DOHH2 (cell line): ENCODE data around the gene C15orf61.

Experiments
- H3F3A ChIP-seq: fragments of 200-600 bp; sonication (generic), shearing (Covaris generic); 2 replicates; pipeline ENCODE4 v1.6.0; 2016; ENCODE audit warnings: antibody characterized with exemption, mild to moderate bottlenecking; ENCODE audit not compliant: control insufficient read depth, insufficient read depth
- H3K27ac ChIP-seq: fragments of 200-600 bp; sonication (generic); 2 replicates; pipeline ENCODE4 v1.5.1; 2014; ENCODE audit warnings: low read depth, mild to moderate bottlenecking, low read length, moderate library complexity
- H3K27me3 ChIP-seq: fragments of 200-600 bp; sonication (generic); 2 replicates; pipeline ENCODE4 v1.6.1; 2014; ENCODE audit warnings: mild to moderate bottlenecking, low read length, mixed read lengths; ENCODE audit not compliant: control insufficient read depth
- H3K36me3 ChIP-seq: fragments of 200-600 bp; sonication (generic); 2 replicates; pipeline ENCODE4 v1.6.1; 2014; ENCODE audit warnings: mild to moderate bottlenecking, low read length, moderate library complexity, mixed read lengths; ENCODE audit not compliant: control insufficient read depth
- H3K4me1 ChIP-seq: fragments of 200-600 bp; sonication (generic); 2 replicates; pipeline ENCODE4 v1.6.1; 2014; ENCODE audit warnings: mild to moderate bottlenecking, low read length, mixed read lengths; ENCODE audit not compliant: control insufficient read depth
- H3K4me2 ChIP-seq: fragments of 200-600 bp; sonication (generic); 2 replicates; pipeline ENCODE4 v1.6.0; 2014; ENCODE audit warnings: mild to moderate bottlenecking, low read length, moderate library complexity
- H3K4me3 ChIP-seq: fragments of 200-600 bp; sonication (generic); 2 replicates; pipeline ENCODE4 v1.5.1; 2014; ENCODE audit warnings: mild to moderate bottlenecking, low read length, mixed read lengths
- H3K79me2 ChIP-seq: fragments of 200-600 bp; sonication (generic); 2 replicates; pipeline ENCODE4 v1.6.1; 2014; ENCODE audit warnings: mild to moderate bottlenecking, low read length, mixed read lengths; ENCODE audit not compliant: control insufficient read depth
- H3K9me2 ChIP-seq: fragments of 200-600 bp; sonication (generic); replicated peaks from 2 replicates; pipeline ENCODE4 v1.6.1; 2014; ENCODE audit warnings: mild to moderate bottlenecking, low read length, mixed read lengths; ENCODE audit not compliant: control insufficient read depth
- H3K9me3 ChIP-seq: fragments of 200-600 bp; sonication (generic); 2 replicates; pipeline ENCODE4 v1.6.1; 2014; ENCODE audit warnings: antibody characterized with exemption, low read length, mixed read lengths; ENCODE audit not compliant: control insufficient read depth, insufficient read depth
- H4K20me1 ChIP-seq: fragments of 200-600 bp; sonication (generic); 2 replicates; pipeline ENCODE4 v1.6.0; 2014; ENCODE audit warnings: low read depth, mild to moderate bottlenecking, antibody characterized with exemption, low read length, moderate library complexity; ENCODE audit not compliant: control insufficient read depth, insufficient read depth
- EZH2phosphoT487 ChIP-seq: fragments of 200-600 bp; sonication (generic); IDR thresholded peaks from 2 replicates; pipeline ENCODE4 v1.6.1; 2017; ENCODE audit warnings: borderline replicate concordance, mild to moderate bottlenecking, antibody characterized with exemption, low read length, moderate library complexity, mixed read lengths
- TF ChIP-seq, protein P1 (sequence below): fragments of 200-600 bp; sonication (generic); IDR thresholded peaks from one replicate; pipeline ENCODE4 v1.5.1; 2014; ENCODE audit warnings: antibody characterized with exemption, mild to moderate bottlenecking, low read depth, low read length; ENCODE audit not compliant: poor library complexity, severe bottlenecking

Gene C15orf61

DNA sequence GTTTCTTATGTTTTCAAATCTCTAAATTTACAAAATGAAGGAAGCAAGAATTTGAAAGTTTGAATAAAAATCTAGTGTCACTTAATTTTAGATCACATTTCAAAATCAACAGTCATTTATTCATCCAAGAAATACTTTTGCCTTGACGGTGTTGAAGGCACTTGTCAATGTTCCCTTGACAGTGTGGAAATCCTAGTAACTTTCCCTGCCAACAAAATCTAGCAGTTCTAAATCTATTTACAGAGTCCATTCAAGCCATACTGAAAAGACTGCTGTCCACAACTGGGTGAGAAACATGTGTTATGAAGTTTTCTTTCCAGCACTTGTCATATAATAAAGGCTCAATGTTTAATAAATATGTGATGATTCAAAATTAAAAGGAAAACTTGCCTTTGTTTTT, 12.9 kb downstream of the C15orf61 start:
- TF ChIP-seq EZH2phosphoT487 = no peak
- TF ChIP-seq, protein P1, sequence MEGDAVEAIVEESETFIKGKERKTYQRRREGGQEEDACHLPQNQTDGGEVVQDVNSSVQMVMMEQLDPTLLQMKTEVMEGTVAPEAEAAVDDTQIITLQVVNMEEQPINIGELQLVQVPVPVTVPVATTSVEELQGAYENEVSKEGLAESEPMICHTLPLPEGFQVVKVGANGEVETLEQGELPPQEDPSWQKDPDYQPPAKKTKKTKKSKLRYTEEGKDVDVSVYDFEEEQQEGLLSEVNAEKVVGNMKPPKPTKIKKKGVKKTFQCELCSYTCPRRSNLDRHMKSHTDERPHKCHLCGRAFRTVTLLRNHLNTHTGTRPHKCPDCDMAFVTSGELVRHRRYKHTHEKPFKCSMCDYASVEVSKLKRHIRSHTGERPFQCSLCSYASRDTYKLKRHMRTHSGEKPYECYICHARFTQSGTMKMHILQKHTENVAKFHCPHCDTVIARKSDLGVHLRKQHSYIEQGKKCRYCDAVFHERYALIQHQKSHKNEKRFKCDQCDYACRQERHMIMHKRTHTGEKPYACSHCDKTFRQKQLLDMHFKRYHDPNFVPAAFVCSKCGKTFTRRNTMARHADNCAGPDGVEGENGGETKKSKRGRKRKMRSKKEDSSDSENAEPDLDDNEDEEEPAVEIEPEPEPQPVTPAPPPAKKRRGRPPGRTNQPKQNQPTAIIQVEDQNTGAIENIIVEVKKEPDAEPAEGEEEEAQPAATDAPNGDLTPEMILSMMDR = no peak
- Histone ChIP-seq H4K20me1 (no peaks in the 10 kb centered on the region), H3K79me2 (no peaks in the 10 kb centered on the region), H3K9me2 (no peaks in the 10 kb centered on the region), H3K4me1 (peaks cover 6% of the 10 kb centered on the region), H3K9me3 (no peaks in the 10 kb centered on the region), H3K27me3 (no peaks in the 10 kb centered on the region), H3F3A (0 out of 2 replicates have a peak, but pooled peaks cover 2% of the 10 kb centered on the region), H3K4me3 (no peak overlapping the region), H3K4me2 (no peak overlapping the region), H3K27ac (no peak overlapping the region), H3K36me3 (no peaks in the 10 kb centered on the region; the same call in 1 of the 2 replicates)

DNA sequence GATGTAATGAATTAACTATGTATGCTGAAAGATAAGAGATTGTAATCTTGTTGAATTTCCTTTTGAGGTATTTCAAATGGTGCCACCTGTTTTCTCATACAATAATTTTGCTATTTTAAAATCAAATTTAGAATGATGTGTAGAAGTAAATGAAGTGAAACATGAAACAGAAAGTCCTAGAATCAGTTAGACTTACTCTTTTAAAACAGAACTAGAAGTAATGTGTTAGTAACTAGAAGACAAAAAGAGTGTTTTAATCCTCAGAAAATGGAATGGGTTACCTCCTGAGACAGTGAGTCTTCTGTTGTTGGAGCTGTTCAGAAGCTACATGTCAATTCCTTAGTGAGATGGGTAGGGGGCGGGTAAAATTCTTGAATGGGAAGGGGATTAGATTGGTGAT, 13.4 kb downstream of the C15orf61 start:
- 0 out of 2 replicates have a peak, but pooled peaks cover 2% of the 10 kb centered on the region for H3F3A ChIP-seq
- no peak overlapping the region for H3K4me2 ChIP-seq
- no peaks in the 10 kb centered on the region for H4K20me1 ChIP-seq
- no peak overlapping the region for H3K27ac ChIP-seq
- H3K36me3 ChIP-seq = no peaks in the 10 kb centered on the region
- H3K9me3 ChIP-seq = no peaks in the 10 kb centered on the region
- peaks cover 11% of the 10 kb centered on the region for H3K4me1 ChIP-seq
- no peak for TF ChIP-seq EZH2phosphoT487
- TF ChIP-seq, protein P1 = no peak
- no peaks in the 10 kb centered on the region for H3K79me2 ChIP-seq
- H3K4me3 ChIP-seq = no peak overlapping the region
- no peaks in the 10 kb centered on the region for H3K9me2 ChIP-seq
- no peaks in the 10 kb centered on the region for H3K27me3 ChIP-seq

DNA sequence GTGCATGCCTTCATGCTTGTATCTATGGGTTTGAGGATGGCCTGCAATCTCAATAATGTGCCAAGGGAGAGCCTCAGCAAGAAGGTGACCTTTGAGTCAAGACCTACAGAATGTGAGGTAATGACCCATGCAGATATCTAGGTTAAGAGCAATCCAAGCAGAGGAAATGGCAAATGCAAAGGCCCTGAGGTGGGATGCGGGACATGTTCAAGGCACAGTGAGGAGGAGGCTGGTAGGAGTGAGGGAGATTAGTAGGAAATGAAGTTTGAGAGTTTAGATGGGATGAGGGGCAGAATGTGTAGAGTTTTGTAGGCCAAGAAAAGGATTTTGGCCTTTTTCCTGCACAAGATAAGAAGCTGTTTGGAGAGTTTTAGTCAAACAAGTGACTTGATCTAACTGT, 16.8 kb downstream of the C15orf61 start:
- H3F3A ChIP-seq = peaks cover 11% of the 10 kb centered on the region
- H3K9me3 ChIP-seq = no peaks in the 10 kb centered on the region
- TF ChIP-seq, protein P1 = no peak
- TF ChIP-seq EZH2phosphoT487 = no peak
- H3K9me2 ChIP-seq = no peaks in the 10 kb centered on the region
- H3K36me3 ChIP-seq = peaks cover 4% of the 10 kb centered on the region; the same call in 1 of the 2 replicates
- no peaks in the 10 kb centered on the region for H3K27me3 ChIP-seq
- H3K27ac ChIP-seq = no peak overlapping the region
- H3K4me3 ChIP-seq = no peak overlapping the region
- no peaks in the 10 kb centered on the region for H4K20me1 ChIP-seq
- H3K79me2 ChIP-seq = no peaks in the 10 kb centered on the region
- no peak overlapping the region for H3K4me2 ChIP-seq
- H3K4me1 ChIP-seq = peaks cover 32% of the 10 kb centered on the region
